ENCODE data around the gene WDR73.

WDR73 gene

GRCh38 chr15:84600331-84600686 lies 53.8 kb downstream of the WDR73 start:
- peak; percentile 85 for DNase-seq (ENCODE audit: low read depth)
- H3K4me3 ChIP-seq (ENCODE audit: control insufficient read depth, low read depth, low read length), result peak overlapping the region; percentile 87
- TF ChIP-seq, protein P1, sequence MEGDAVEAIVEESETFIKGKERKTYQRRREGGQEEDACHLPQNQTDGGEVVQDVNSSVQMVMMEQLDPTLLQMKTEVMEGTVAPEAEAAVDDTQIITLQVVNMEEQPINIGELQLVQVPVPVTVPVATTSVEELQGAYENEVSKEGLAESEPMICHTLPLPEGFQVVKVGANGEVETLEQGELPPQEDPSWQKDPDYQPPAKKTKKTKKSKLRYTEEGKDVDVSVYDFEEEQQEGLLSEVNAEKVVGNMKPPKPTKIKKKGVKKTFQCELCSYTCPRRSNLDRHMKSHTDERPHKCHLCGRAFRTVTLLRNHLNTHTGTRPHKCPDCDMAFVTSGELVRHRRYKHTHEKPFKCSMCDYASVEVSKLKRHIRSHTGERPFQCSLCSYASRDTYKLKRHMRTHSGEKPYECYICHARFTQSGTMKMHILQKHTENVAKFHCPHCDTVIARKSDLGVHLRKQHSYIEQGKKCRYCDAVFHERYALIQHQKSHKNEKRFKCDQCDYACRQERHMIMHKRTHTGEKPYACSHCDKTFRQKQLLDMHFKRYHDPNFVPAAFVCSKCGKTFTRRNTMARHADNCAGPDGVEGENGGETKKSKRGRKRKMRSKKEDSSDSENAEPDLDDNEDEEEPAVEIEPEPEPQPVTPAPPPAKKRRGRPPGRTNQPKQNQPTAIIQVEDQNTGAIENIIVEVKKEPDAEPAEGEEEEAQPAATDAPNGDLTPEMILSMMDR (conservative IDR thresholded peaks at IDR 0.05; ENCODE audit: control insufficient read depth, insufficient read depth, low read depth, low read length), result no peak

DNA sequence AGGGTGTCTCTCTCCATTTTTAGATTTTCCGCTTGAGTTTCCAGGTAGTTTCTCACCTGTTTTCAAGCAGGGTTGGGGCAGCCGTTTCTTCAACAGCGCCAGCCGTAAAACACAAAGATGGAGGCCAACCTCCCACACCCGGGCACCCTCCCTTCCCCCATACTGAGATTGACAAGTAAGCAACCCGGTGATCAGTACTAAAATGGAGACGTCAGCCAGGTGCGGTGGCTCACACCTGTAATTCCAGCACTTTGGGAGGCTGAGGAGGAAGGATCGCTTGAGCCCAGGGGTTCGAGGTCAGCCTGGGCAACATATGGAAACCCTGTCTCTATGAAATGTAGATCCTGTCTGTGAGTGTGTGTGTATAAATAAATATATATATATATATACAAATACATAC lies 54.2 kb downstream of the WDR73 start:
- no peak overlapping the region for H3K4me3 ChIP-seq (ENCODE audit: control insufficient read depth, low read depth, low read length)
- TF ChIP-seq, protein P1 (conservative IDR thresholded peaks at IDR 0.05; ENCODE audit: control insufficient read depth, insufficient read depth, low read depth, low read length), result no peak
- no peak for DNase-seq (ENCODE audit: low read depth)

- TF ChIP-seq, protein P1 (conservative IDR thresholded peaks at IDR 0.05; ENCODE audit: control insufficient read depth, insufficient read depth, low read depth, low read length), result peak; percentile 82
- H3K4me3 ChIP-seq (ENCODE audit: control insufficient read depth, low read depth, low read length), result no peak overlapping the region
- DNase-seq (ENCODE audit: low read depth), result peak; percentile 74
Measured at GRCh38 chr15:84598993-84599392, 55.1 kb downstream of the WDR73 start.

- H3K4me3 ChIP-seq (ENCODE audit: control insufficient read depth, low read depth, low read length), result no peak overlapping the region
- TF ChIP-seq, protein P1 (conservative IDR thresholded peaks at IDR 0.05; ENCODE audit: control insufficient read depth, insufficient read depth, low read depth, low read length), result no peak
- DNase-seq (ENCODE audit: low read depth), result peak; percentile 32
Measured at GRCh38 chr15:84598250-84598649, 55.8 kb downstream of the WDR73 start.

DNA sequence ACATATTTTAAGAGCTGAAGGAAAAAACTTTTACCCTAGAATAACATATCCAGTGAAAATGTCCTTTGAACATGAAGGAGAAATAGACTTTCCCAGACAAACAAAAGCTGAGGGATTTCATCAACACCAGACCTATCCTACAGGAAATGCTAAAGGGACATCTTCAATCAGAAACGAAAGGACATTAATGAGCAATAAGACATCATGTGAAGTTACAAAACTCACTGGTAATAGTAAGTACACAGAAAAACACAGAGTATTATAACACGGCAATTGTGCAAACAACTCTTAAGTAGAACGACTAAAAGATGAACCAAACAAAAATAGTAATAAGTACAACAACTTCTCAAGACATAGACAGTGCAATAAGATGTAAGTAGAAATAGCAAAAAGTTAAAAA lies 56.8 kb downstream of the WDR73 start:
- no peak overlapping the region for H3K4me3 ChIP-seq (ENCODE audit: control insufficient read depth, low read depth, low read length)
- TF ChIP-seq, protein P1 (conservative IDR thresholded peaks at IDR 0.05; ENCODE audit: control insufficient read depth, insufficient read depth, low read depth, low read length), result no peak
- DNase-seq (ENCODE audit: low read depth), result no peak

GRCh38 chr15:84595660-84596059 lies 58.4 kb downstream of the WDR73 start:
- DNase-seq (ENCODE audit: low read depth), result no peak
- no peak overlapping the region for H3K4me3 ChIP-seq (ENCODE audit: control insufficient read depth, low read depth, low read length)
- TF ChIP-seq, protein P1 (conservative IDR thresholded peaks at IDR 0.05; ENCODE audit: control insufficient read depth, insufficient read depth, low read depth, low read length), result no peak

GRCh38 chr15:84594617-84595290 lies 59.3 kb downstream of the WDR73 start:
- no peak for DNase-seq (ENCODE audit: low read depth)
- H3K4me3 ChIP-seq (ENCODE audit: control insufficient read depth, low read depth, low read length), result no peak overlapping the region
- TF ChIP-seq, protein P1 (conservative IDR thresholded peaks at IDR 0.05; ENCODE audit: control insufficient read depth, insufficient read depth, low read depth, low read length), result no peak

All from fibroblast of mammary gland (primary cell).